GM12864 (cell line): ENCODE results near the gene EIF4B.

Experiments
- DNase-seq: peaks from one replicate; pipeline ENCODE4 v3.0.0-alpha.2; 2011; ENCODE audit warnings: low read depth
- H3K4me3 ChIP-seq: 2 replicates; pipeline ENCODE4 v1.5.1; 2011; ENCODE audit warnings: mild to moderate bottlenecking, low read depth, low read length, control low read depth
- CTCF ChIP-seq: IDR thresholded peaks from 2 replicates; pipeline ENCODE4 v1.5.1; 2011; ENCODE audit warnings: low read depth, mild to moderate bottlenecking, moderate library complexity, low read length, control low read depth, inconsistent platforms; ENCODE audit errors: missing control alignments

Gene EIF4B

GRCh38 chr12:53067993-53068770 lies 61.9 kb downstream of the EIF4B start:
- TF ChIP-seq CTCF, result no peak
- DNase-seq, result no peak
- H3K4me3 ChIP-seq, result no peak overlapping the region

- TF ChIP-seq CTCF, result no peak
- H3K4me3 ChIP-seq, result no peak overlapping the region
- DNase-seq, result no peak
Measured at GRCh38 chr12:53068811-53069585, 62.7 kb downstream of the EIF4B start.

GRCh38 chr12:53069621-53070410 lies 63.6 kb downstream of the EIF4B start:
- no peak for DNase-seq
- no peak for TF ChIP-seq CTCF
- H3K4me3 ChIP-seq, result no peak overlapping the region

- no peak for TF ChIP-seq CTCF
- no peak overlapping the region for H3K4me3 ChIP-seq
- no peak for DNase-seq
Measured at GRCh38 chr12:53070877-53071492, 64.7 kb downstream of the EIF4B start.

- no peak for DNase-seq
- H3K4me3 ChIP-seq, result no peak overlapping the region
- no peak for TF ChIP-seq CTCF
Measured at GRCh38 chr12:53071591-53072551, 65.6 kb downstream of the EIF4B start.

GRCh38 chr12:53073881-53074280 lies 67.6 kb downstream of the EIF4B start:
- DNase-seq, result no peak
- no peak for TF ChIP-seq CTCF
- no peak overlapping the region for H3K4me3 ChIP-seq
